ENCODE results near the gene PCDHGC3.

DNA sequence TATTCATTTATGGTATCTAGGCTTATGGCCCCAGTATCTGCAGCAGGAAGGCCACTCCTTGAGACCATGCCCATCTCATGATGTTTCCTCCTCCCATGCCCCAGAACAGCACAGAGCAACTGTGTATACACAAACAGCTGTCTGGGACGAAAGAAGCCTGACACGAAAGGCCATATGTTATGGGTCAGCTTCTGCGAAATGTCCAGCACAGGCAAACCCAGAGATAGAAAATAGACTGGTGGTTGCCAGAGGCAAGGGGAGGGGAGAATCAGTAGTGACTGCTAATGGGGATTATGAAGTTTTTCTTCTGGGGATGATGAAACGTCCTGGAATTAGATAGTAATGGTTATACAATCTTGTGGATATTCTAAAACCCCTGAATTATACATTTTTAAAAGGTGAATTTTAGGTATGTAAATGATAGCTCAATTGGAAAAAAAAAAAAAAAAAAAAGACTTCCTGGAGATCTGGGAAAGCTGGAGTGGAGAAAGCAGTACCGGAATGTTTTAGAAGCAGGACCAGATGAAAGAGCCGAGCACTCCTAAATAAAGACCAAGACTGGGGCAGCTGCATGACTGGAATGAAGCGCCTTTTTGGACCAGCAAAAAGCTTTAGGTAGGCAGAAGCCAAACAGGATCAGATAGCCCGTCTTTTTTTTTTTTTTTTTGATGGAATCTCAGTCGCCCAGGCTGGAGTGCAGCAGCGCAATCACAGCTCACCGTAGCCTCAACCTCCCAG is 42.3 kb downstream of the PCDHGC3 start:
- TF ChIP-seq POLR2A (IDR thresholded peaks at IDR 0.05) (no peak), EP300 (IDR thresholded peaks at IDR 0.05) (no peak)
- TF ChIP-seq, protein P1, sequence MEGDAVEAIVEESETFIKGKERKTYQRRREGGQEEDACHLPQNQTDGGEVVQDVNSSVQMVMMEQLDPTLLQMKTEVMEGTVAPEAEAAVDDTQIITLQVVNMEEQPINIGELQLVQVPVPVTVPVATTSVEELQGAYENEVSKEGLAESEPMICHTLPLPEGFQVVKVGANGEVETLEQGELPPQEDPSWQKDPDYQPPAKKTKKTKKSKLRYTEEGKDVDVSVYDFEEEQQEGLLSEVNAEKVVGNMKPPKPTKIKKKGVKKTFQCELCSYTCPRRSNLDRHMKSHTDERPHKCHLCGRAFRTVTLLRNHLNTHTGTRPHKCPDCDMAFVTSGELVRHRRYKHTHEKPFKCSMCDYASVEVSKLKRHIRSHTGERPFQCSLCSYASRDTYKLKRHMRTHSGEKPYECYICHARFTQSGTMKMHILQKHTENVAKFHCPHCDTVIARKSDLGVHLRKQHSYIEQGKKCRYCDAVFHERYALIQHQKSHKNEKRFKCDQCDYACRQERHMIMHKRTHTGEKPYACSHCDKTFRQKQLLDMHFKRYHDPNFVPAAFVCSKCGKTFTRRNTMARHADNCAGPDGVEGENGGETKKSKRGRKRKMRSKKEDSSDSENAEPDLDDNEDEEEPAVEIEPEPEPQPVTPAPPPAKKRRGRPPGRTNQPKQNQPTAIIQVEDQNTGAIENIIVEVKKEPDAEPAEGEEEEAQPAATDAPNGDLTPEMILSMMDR (IDR thresholded peaks at IDR 0.05) = no peak

All from tibial nerve (tissue), 4 donors.